ENCODE data around the gene GRM4. TPM values are rescaled to one million over a fixed set of nuclear protein-coding genes. Genes with fewer than 3 reads are reported as not detected.
A peak's percentile ranks its signal among the peaks of the same experiment; 100 is the strongest.

The GRM4 gene
- total RNA-seq, 4 donors from 2014 or later, result 0.19 TPM; not detected in 3

DNA sequence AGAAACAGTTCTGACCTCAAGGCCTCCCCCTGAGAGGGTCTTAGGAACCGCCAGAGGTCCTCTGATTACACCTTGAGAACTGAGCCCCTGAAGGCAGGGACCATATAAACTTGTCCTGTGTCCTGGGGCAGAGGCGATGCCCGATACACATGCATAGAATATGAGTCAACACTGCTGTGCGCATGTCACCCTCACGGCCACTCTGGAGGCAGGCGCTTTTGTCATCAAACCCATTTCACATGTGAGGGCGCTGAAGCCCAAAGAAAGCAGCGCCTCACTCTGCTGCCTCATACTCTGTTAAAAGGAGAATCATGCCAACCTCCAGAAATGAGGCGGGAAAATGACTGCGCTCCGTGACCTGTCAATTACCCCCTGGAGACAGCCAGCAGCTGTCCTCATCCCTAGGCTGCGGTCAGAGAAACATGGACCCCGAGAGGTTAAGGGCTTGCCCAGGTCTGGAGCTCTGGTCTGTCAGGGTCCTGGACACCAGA lies 158.3 kb downstream of the GRM4 start:
- no peak overlapping the region for H3K4me3 ChIP-seq (ENCODE audit: low read depth, poor library complexity, severe bottlenecking)
- no peak for TF ChIP-seq POLR2A (IDR thresholded peaks at IDR 0.05)
- 87 to 89% methylated on average over 13 of the region's 13 CpGs for WGBS, 2 donors
- intact Hi-C loops (cut with DNase I; ENCODE audit: low total_unique reads), result no loop called here
- peak in 1 of 2 donors; percentile 60 for DNase-seq (ENCODE audit: low spot score in 2 of 2)

DNA sequence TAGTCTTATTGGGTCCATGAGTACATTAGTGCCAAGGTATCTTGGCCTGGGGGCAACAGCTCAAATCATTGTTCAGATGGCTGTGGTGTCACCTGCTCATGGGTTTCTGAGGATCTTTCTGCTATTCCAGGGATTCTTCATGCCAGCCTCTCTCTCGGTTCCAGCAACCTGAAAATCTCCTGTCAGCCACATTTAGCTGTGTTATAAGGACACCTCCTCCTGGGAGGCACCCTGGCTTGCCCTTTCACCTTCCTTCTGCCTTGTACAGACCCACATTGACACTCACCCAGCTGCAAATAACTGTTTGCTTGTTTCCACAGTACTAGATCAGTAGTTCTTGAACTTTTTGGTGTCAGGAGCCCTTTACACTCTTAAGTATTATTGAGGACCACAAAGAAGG lies 159.9 kb downstream of the GRM4 start:
- H3K4me3 ChIP-seq (ENCODE audit: low read depth, poor library complexity, severe bottlenecking), result no peak overlapping the region
- TF ChIP-seq POLR2A (IDR thresholded peaks at IDR 0.05), result no peak
- TF ChIP-seq, protein P1, sequence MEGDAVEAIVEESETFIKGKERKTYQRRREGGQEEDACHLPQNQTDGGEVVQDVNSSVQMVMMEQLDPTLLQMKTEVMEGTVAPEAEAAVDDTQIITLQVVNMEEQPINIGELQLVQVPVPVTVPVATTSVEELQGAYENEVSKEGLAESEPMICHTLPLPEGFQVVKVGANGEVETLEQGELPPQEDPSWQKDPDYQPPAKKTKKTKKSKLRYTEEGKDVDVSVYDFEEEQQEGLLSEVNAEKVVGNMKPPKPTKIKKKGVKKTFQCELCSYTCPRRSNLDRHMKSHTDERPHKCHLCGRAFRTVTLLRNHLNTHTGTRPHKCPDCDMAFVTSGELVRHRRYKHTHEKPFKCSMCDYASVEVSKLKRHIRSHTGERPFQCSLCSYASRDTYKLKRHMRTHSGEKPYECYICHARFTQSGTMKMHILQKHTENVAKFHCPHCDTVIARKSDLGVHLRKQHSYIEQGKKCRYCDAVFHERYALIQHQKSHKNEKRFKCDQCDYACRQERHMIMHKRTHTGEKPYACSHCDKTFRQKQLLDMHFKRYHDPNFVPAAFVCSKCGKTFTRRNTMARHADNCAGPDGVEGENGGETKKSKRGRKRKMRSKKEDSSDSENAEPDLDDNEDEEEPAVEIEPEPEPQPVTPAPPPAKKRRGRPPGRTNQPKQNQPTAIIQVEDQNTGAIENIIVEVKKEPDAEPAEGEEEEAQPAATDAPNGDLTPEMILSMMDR (IDR thresholded peaks at IDR 0.05), result no peak
- 80 to 93% methylated on average over 1 of the region's 1 CpG for WGBS, 2 donors
- no peak for DNase-seq (ENCODE audit: low spot score in 2 of 2)
- intact Hi-C loops (cut with DNase I; ENCODE audit: low total_unique reads), result no loop called here

DNA sequence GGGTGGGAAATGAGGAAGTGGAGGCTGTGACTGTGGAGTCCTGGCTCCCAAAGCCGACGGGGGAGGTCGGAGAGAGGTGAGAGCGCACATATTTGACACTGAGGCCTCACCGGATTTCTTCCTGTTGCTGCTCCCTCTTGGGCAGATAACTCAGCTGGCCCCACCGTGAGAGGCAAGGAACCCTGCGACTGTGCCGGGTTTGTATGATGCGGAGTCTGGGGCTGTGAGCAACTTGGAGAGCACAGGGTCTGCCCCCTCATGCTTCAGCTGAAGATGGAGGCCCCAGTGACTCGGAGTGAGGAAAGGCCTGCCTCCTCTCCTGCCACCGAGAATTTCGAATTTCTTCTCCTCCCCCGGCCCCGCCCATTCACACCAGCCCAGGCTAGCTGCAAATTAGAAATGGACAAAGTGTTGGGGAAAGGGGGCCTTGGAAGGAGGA lies 160.6 kb downstream of the GRM4 start:
- intact Hi-C loops (cut with DNase I; ENCODE audit: low total_unique reads), result no loop called here
- no peak for TF ChIP-seq POLR2A (IDR thresholded peaks at IDR 0.05)
- TF ChIP-seq, protein P1 (IDR thresholded peaks at IDR 0.05), result no peak
- WGBS, 2 donors, result 75 to 80% methylated on average over 14 of the region's 14 CpGs
- DNase-seq (ENCODE audit: low spot score in 2 of 2), result peak in 1 of 2 donors; percentile 79
- H3K4me3 ChIP-seq (ENCODE audit: low read depth, poor library complexity, severe bottlenecking), result no peak overlapping the region

DNA sequence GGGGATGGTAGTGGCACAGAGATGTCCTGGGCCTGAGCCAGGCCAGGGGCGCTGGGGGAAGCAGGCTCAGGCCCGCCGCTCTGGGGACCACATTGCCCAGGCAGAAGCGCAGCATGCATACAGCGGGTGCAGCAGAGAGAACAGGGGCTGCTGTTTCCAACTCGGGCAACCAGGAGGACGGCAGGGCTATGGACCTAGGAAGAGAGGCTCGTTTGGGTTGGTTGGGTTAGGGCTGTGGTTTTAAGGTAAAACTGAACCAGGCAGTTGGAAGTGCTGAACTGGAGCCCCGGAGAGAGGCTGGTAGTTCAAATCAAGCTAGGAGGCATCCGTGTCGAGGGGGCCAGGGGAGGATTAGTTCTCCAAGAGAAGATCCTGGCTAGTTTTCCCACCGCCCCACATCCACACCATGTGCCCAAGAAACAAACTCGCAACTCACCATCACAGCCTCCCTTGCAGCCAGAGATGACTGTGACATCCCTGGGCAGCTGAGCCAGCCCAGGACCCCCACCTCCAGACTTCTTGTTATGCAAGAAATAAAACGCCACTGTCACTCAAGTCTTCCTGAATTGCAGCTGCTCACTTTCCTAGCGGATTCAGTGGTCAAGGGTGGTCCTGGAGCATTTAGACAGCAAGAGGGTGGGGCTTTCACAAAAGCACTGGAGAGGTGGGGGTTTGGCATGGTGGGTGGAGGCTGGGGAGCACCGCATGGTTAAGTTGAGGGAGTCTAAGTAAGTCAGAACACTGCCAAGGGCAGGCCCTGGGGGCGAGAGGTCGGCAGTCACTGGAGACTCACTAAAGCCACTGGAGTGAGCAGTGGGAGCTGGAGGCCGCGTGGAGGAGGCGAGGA lies 161.2 kb downstream of the GRM4 start:
- intact Hi-C loops (cut with DNase I; ENCODE audit: low total_unique reads), result no loop called here
- 86 to 88% methylated on average over 21 of the region's 21 CpGs for WGBS, 2 donors
- TF ChIP-seq POLR2A (IDR thresholded peaks at IDR 0.05), result no peak
- TF ChIP-seq, protein P1 (IDR thresholded peaks at IDR 0.05), result no peak
- peak in 1 of 2 donors; percentile 77 for DNase-seq (ENCODE audit: low spot score in 2 of 2)
- no peak overlapping the region for H3K4me3 ChIP-seq (ENCODE audit: low read depth, poor library complexity, severe bottlenecking)

DNA sequence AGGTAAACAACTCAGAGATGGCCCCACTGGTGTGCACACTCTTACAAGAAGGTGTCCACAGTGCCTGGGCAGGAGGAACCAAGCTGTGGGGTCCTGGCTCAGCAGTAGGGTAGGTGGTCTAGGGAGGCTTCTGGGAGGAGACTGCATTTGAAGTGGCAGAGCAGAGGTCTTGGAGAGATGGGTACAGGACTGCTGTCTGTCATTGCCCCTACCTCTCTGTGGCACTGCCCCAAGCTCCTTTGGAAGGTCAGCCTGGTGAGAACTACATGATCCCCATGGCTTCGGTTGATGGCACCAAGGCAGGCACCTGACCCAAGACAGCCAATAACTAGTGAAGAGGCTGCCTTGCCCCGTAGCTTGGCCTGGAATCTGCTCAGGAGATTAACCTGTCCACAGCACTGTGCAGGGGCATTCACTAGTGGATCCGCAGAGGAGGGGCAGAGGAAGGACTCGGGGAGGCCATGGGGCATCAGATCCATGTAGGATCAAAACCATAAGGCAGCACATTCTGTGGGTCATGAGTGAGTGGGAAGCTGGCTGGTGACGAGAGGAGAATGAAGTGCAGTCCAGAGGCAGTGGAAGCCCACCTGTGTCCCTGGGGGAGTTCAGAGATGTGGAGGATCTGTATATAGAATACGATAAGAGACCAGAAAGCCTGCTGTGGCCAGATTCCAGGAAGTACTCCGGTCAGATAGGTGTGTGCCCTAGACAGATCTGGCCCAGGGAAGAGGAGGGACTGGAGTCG lies 162.0 kb downstream of the GRM4 start:
- TF ChIP-seq, protein P1 (IDR thresholded peaks at IDR 0.05), result no peak
- no peak for TF ChIP-seq POLR2A (IDR thresholded peaks at IDR 0.05)
- 83 to 91% methylated on average over 7 to 8 of the region's 8 CpGs for WGBS, 2 donors
- intact Hi-C loops (cut with DNase I; ENCODE audit: low total_unique reads), result no loop called here
- H3K4me3 ChIP-seq (ENCODE audit: low read depth, poor library complexity, severe bottlenecking), result no peak overlapping the region
- peak in 1 of 2 donors; percentile 60 for DNase-seq (ENCODE audit: low spot score in 2 of 2)
